GM12878 (cell line): ENCODE measurements around the gene PFKL. TPM values are rescaled to one million over a fixed set of nuclear protein-coding genes. Genes with fewer than 3 reads are reported as not detected.

Experiments used
- ATAC-seq: fragments of 200-7000 bp; cut with Tn5 transposase; 3 replicates; pipeline ENCODE4 v1.9.1; 2020; ENCODE audit warnings: mild to moderate bottlenecking, moderate library complexity
- BruUV-seq: library from RNA; stranded (reverse); fragments of 400-500 nt; replicated peaks from 2 replicates; lab custom pipeline; 2021; lab: Mats Ljungman, UMichigan
- CTCF ChIA-PET: fragments of 300-600 bp; sonication (Branson Sonifier 250); formaldehyde crosslinking; extraction: SDS; loops from one replicate; lab custom pipeline; 2021; ENCODE audit warnings: inconsistent platforms; lab: Yijun Ruan, JAX
- POLR2A ChIA-PET: fragments of 350-600 bp; formaldehyde crosslinking; extraction: SDS; loops from one replicate; lab custom pipeline; 2021; ENCODE audit warnings: inconsistent platforms; lab: Charles Lee
- RAD21 ChIA-PET: fragments of 300-600 bp; sonication (Branson Sonifier 250); formaldehyde crosslinking; loops from one replicate; lab custom pipeline; 2023; ENCODE audit warnings: antibody characterized with exemption; ENCODE audit not compliant: unreplicated experiment; lab: Charles Lee
- SMC1A ChIA-PET: fragments of 300-600 bp; sonication (Branson Sonifier 250); formaldehyde crosslinking; loops from one replicate; lab custom pipeline; 2023; ENCODE audit not compliant: unreplicated experiment, uncharacterized antibody; lab: Charles Lee
- DNase-seq: peaks from one replicate; pipeline ENCODE4 v3.0.0-alpha.2; 2011; ENCODE audit warnings: low read depth, low spot score
- FAIRE-seq: peaks from 3 replicates; lab custom pipeline; 2011; peaks lifted over from hg19 to GRCh38; lab: Jason Lieb, UNC
- H2AFZ ChIP-seq: 2 replicates; pipeline ENCODE4 v1.6.0; 2011; ENCODE audit warnings: low read depth, low read length, control low read depth; ENCODE audit not compliant: control insufficient read depth
- H3K27ac ChIP-seq: 2 replicates; pipeline ENCODE4 v1.5.1; 2011; ENCODE audit warnings: control low read depth; ENCODE audit not compliant: control insufficient read depth, insufficient read depth
- H3K27me3 ChIP-seq, 2 experiments: replicated peaks in 1 of 2; 2 replicates each; pipeline versions ENCODE4 v1.6.0 to v1.6.1; 2011; ENCODE audit warnings: low read length in 1 of 2; ENCODE audit not compliant: control insufficient read depth in 2 of 2, insufficient read depth in 2 of 2
- H3K36me3 ChIP-seq, 2 experiments: 2 replicates each; pipeline ENCODE4 v1.5.1; 2011; ENCODE audit warnings: low read length in 1 of 2; ENCODE audit not compliant: control insufficient read depth in 2 of 2, insufficient read depth in 2 of 2
- H3K4me1 ChIP-seq: 2 replicates; pipeline ENCODE4 v1.6.1; 2011; ENCODE audit warnings: mild to moderate bottlenecking, low read length, moderate library complexity, mixed read lengths; ENCODE audit not compliant: control insufficient read depth, insufficient read depth
- H3K4me2 ChIP-seq: 2 replicates; pipeline ENCODE4 v1.6.0; 2011; ENCODE audit warnings: control low read depth; ENCODE audit not compliant: control insufficient read depth, insufficient read depth
- H3K4me3 ChIP-seq: fragments of 200-600 bp; sonication (generic); 2 replicates; pipeline ENCODE4 v1.5.1; 2016
- H3K79me2 ChIP-seq: 2 replicates; pipeline ENCODE4 v1.6.0; 2011; ENCODE audit warnings: low read length; ENCODE audit not compliant: control insufficient read depth, insufficient read depth
- H3K9ac ChIP-seq: 2 replicates; pipeline ENCODE4 v1.8.0; 2011; ENCODE audit warnings: low read length, control low read depth, mixed read lengths; ENCODE audit not compliant: control insufficient read depth, insufficient read depth
- H3K9me3 ChIP-seq: replicated peaks from 3 replicates; pipeline ENCODE4 v1.5.1; 2011; ENCODE audit warnings: mild to moderate bottlenecking, low read length; ENCODE audit not compliant: control insufficient read depth, insufficient read depth
- H4K20me1 ChIP-seq: 2 replicates; pipeline ENCODE4 v1.6.0; 2011; ENCODE audit not compliant: control insufficient read depth, insufficient read depth
- BACH1 ChIP-seq: fragments of 450-650 bp; IDR thresholded peaks from 2 replicates; pipeline ENCODE4 v1.6.1; 2017; ENCODE audit warnings: mild to moderate bottlenecking, borderline replicate concordance
- BMI1 ChIP-seq: fragments of 450-650 bp; IDR thresholded peaks from 2 replicates; pipeline ENCODE4 v1.6.1; 2016; ENCODE audit warnings: mild to moderate bottlenecking, moderate library complexity, borderline replicate concordance
- CHD2 ChIP-seq: IDR thresholded peaks from 2 replicates; pipeline ENCODE4 v1.6.1; 2011; ENCODE audit warnings: low read depth, low read length, improper control_type of control experiment, borderline replicate concordance
- EGR1 ChIP-seq, 2 experiments: IDR thresholded peaks; 1 replicate in 1 of 2; 2 replicates in 1 of 2; pipeline ENCODE4 v1.6.1; 2011 to 2012; ENCODE audit warnings: low read depth in 2 of 2, low read length in 2 of 2, borderline replicate concordance in 1 of 2, mild to moderate bottlenecking in 1 of 2, moderate library complexity in 1 of 2
- KLF5 ChIP-seq: fragments of 450-650 bp; IDR thresholded peaks from 2 replicates; pipeline ENCODE4 v1.6.1; 2014; ENCODE audit warnings: mild to moderate bottlenecking; ENCODE audit not compliant: partially characterized antibody
- MXI1 ChIP-seq: fragments of 150-350 bp; IDR thresholded peaks from 2 replicates; pipeline ENCODE4 v1.6.1; 2011; ENCODE audit warnings: low read depth, mild to moderate bottlenecking, inconsistent platforms, low read length, improper control_type of control experiment
- NFYA ChIP-seq: IDR thresholded peaks from 2 replicates; pipeline ENCODE4 v1.6.1; 2011; ENCODE audit warnings: low read depth, mild to moderate bottlenecking, low read length, improper control_type of control experiment, borderline replicate concordance
- TCF3 ChIP-seq: IDR thresholded peaks from 2 replicates; pipeline ENCODE4 v1.6.1; 2012; ENCODE audit warnings: low read depth, mild to moderate bottlenecking, low read length, borderline replicate concordance; ENCODE audit not compliant: insufficient read depth
- WRNIP1 ChIP-seq: IDR thresholded peaks from 2 replicates; pipeline ENCODE4 v1.6.1; 2011; ENCODE audit warnings: low read depth, low read length, improper control_type of control experiment, borderline replicate concordance
- YY1 ChIP-seq: IDR thresholded peaks from 2 replicates; pipeline ENCODE4 v1.6.1; 2011; ENCODE audit warnings: low read depth, mild to moderate bottlenecking, low read length
- WGBS: methylation state at CpG from one replicate; pipeline ENCODE4 v1.1.6; 2016; ENCODE audit warnings: low lambda C conversion rate; ENCODE audit not compliant: insufficient replicate concordance, insufficient coverage; ENCODE audit errors: missing lambda C conversion rate; 5-methylcytosine and 5-hydroxymethylcytosine counted together
- in situ Hi-C: fragments of 300-500 bp; cut with MboI; formaldehyde crosslinking; loops from 9 replicates; pipeline ENCODE4 v1.14.3; 2018; ENCODE audit warnings: mixed read lengths
- intact Hi-C: fragments of 100-400 bp; cut with micrococcal nuclease; formaldehyde crosslinking; loops from one replicate; pipeline ENCODE4 v1.14.2; 2022; ENCODE audit not compliant: unreplicated experiment
- polyA plus RNA-seq, 11 experiments: library from polyadenylated mRNA; depleted of rRNA in 4 of 11; unstranded in 6 of 11; stranded (reverse) in 5 of 11; fragments of >200 nt; fragmentation: Nextera tagmentation in 4 of 11; fragmentation: Illumina TruSeq in 1 of 11; extraction: Ambion mirVana in 4 of 11; extraction: Trizol in 1 of 11; gene quantifications; 1 replicate in 1 of 11; 2 replicates in 10 of 11; pipeline versions ENCODE4 v1.2.1 to v1.2.3, GENCODE V29; 2011 to 2016; ENCODE audit warnings: inconsistent platforms in 2 of 11, missing spikeins in 2 of 11, low read depth in 1 of 11
- total RNA-seq, 4 experiments: library from RNA; depleted of rRNA in 3 of 4; stranded (reverse); fragments of >200 nt in 3 of 4; fragmentation: Illumina TruSeq in 1 of 4; extraction: Trizol in 1 of 4; gene quantifications; 2 replicates each; pipeline versions ENCODE4 v1.2.1 to v1.2.3, GENCODE V29; 2013 to 2021
- TF ChIP-seq, protein P1 (sequence below), 3 experiments: IDR thresholded peaks in 2 of 3; conservative IDR thresholded peaks in 1 of 3; 2 replicates each; pipeline ENCODE4 v1.5.1; 2011; ENCODE audit warnings: low read depth in 3 of 3, low read length in 3 of 3, mild to moderate bottlenecking in 3 of 3, control low read depth in 2 of 3, moderate library complexity in 2 of 3, inconsistent platforms in 1 of 3, mixed read lengths in 1 of 3; ENCODE audit not compliant: control insufficient read depth in 2 of 3, insufficient read depth in 1 of 3; ENCODE audit errors: extremely low read depth in 1 of 3
- TF ChIP-seq, protein P2 (sequence below): fragments of 450-650 bp; IDR thresholded peaks from 2 replicates; pipeline ENCODE4 v1.6.1; 2017; ENCODE audit warnings: mild to moderate bottlenecking, low read depth, inconsistent platforms; ENCODE audit not compliant: poor library complexity, severe bottlenecking
- TF ChIP-seq, protein P3 (sequence below): IDR thresholded peaks from 2 replicates; pipeline ENCODE4 v1.6.1; 2011; ENCODE audit warnings: low read depth, mild to moderate bottlenecking, low read length, moderate library complexity, borderline replicate concordance; ENCODE audit errors: extremely low read depth
- TF ChIP-seq, protein P4 (sequence below): IDR thresholded peaks from 2 replicates; pipeline ENCODE4 v1.6.1; 2011; ENCODE audit warnings: mild to moderate bottlenecking, low read depth, low read length, moderate library complexity; ENCODE audit not compliant: insufficient replicate concordance

The PFKL gene
- total and polyA plus RNA-seq, 10 of the 15 experiments (the other 5 are each of a cell fraction or from before 2014, with no cell fraction given), result 1.2 to 192 (median 112) TPM

DNA sequence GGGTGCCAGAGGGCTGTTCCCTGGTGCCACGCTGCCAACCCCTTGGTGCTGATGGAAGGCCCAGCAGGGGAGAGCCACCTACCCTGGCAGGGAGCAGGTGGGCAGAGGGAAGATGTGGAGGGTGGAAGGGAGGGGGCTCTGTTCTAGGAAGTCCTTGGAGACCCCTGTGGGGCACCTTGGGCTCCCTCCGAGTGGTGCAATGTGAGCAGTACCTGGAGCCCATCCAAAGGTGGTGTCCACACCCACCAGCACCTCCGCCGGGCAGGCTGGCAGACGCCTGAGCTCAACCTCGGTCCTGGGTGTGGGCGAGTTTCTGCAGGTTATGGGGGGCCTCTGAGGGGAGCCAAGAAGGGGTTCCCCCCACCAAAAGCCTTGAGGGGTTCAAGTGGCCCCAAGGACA is 26.8 kb upstream of the PFKL start (continued):
- TF ChIP-seq YY1, result no peak
- no peak for TF ChIP-seq NFYA
- TF ChIP-seq, protein P1, sequence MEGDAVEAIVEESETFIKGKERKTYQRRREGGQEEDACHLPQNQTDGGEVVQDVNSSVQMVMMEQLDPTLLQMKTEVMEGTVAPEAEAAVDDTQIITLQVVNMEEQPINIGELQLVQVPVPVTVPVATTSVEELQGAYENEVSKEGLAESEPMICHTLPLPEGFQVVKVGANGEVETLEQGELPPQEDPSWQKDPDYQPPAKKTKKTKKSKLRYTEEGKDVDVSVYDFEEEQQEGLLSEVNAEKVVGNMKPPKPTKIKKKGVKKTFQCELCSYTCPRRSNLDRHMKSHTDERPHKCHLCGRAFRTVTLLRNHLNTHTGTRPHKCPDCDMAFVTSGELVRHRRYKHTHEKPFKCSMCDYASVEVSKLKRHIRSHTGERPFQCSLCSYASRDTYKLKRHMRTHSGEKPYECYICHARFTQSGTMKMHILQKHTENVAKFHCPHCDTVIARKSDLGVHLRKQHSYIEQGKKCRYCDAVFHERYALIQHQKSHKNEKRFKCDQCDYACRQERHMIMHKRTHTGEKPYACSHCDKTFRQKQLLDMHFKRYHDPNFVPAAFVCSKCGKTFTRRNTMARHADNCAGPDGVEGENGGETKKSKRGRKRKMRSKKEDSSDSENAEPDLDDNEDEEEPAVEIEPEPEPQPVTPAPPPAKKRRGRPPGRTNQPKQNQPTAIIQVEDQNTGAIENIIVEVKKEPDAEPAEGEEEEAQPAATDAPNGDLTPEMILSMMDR (IDR thresholded peaks at IDR 0.05 in 2 of 3, conservative IDR thresholded peaks at IDR 0.05 in 1 of 3; ENCODE audit: control insufficient read depth in 2 of 3, extremely low read depth in 1 of 3, insufficient read depth in 1 of 3, low read depth in 3 of 3, low read length in 3 of 3), result no peak
- no peak for TF ChIP-seq BMI1
- TF ChIP-seq, all 136 proteins: peak for 0

DNA sequence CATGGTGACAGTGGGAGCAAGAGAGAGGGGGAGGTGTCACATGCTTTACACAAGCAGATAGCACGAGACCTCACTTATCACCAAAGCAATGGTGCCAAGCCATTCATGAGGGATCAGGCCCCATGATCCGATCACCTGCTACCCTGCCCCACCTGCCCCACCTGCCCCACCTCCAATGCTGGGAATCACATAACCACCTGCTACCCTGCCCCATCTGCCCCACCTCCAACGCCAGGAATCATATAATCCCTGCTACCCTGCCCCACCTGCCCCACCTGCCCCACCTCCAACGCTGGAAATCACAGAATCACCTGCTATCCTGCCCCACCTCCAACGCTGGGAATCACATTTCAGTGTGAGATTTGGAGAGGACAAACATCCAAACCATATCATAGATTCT is 24.8 kb upstream of the PFKL start:
- DNase-seq, result no peak
- in situ Hi-C loops, result no loop called here
- TF ChIP-seq MXI1 (no peak), EGR1 (IDR thresholded peaks at IDR 0.05; ENCODE audit: borderline replicate concordance in 1 of 2, low read depth in 2 of 2, low read length in 2 of 2) (no peak), KLF5 (no peak), TCF3 (no peak), CHD2 (no peak), BACH1 (no peak), WRNIP1 (no peak)
- TF ChIP-seq, protein P2, sequence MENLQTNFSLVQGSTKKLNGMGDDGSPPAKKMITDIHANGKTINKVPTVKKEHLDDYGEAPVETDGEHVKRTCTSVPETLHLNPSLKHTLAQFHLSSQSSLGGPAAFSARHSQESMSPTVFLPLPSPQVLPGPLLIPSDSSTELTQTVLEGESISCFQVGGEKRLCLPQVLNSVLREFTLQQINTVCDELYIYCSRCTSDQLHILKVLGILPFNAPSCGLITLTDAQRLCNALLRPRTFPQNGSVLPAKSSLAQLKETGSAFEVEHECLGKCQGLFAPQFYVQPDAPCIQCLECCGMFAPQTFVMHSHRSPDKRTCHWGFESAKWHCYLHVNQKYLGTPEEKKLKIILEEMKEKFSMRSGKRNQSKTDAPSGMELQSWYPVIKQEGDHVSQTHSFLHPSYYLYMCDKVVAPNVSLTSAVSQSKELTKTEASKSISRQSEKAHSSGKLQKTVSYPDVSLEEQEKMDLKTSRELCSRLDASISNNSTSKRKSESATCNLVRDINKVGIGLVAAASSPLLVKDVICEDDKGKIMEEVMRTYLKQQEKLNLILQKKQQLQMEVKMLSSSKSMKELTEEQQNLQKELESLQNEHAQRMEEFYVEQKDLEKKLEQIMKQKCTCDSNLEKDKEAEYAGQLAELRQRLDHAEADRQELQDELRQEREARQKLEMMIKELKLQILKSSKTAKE, result no peak
- TF ChIP-seq, protein P3, sequence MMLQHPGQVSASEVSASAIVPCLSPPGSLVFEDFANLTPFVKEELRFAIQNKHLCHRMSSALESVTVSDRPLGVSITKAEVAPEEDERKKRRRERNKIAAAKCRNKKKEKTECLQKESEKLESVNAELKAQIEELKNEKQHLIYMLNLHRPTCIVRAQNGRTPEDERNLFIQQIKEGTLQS, result no peak
- TF ChIP-seq, protein P4, sequence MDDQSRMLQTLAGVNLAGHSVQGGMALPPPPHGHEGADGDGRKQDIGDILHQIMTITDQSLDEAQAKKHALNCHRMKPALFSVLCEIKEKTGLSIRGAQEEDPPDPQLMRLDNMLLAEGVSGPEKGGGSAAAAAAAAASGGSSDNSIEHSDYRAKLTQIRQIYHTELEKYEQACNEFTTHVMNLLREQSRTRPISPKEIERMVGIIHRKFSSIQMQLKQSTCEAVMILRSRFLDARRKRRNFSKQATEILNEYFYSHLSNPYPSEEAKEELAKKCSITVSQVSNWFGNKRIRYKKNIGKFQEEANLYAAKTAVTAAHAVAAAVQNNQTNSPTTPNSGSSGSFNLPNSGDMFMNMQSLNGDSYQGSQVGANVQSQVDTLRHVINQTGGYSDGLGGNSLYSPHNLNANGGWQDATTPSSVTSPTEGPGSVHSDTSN, result no peak

More for the DNA sequence above, 24.8 kb upstream of the PFKL start:
- no peaks in the 10 kb centered on the region for H3K4me1 ChIP-seq
- FAIRE-seq, result no peak
- no peaks in the 10 kb centered on the region for H3K9me3 ChIP-seq
- no peak overlapping the region for H3K4me2 ChIP-seq
- no peak for ATAC-seq
- ChIA-PET RAD21 (no interaction called here), CTCF (interaction anchor here (1.3 kb wide), 1 partner anchor 23 kb away, joined by 3 read pairs; no protein-coding TSS in a partner anchor), SMC1A (no interaction called here), POLR2A (no interaction called here)
- BruUV-seq, result no TSS peak
- H3K27me3 ChIP-seq, result no peaks in the 10 kb centered on the region
- no peak overlapping the region for H2AFZ ChIP-seq
- intact Hi-C loops, result no loop called here
- H3K79me2 ChIP-seq, result no peaks in the 10 kb centered on the region
- WGBS, result 18% methylated on average over 5 of the region's 5 CpGs
- H3K9ac ChIP-seq, result no peak overlapping the region
- no peaks in the 10 kb centered on the region for H4K20me1 ChIP-seq
- no peak overlapping the region for H3K27ac ChIP-seq
- H3K36me3 ChIP-seq, result no peaks in the 10 kb centered on the region
- no peak overlapping the region for H3K4me3 ChIP-seq
